DMS53 (cell line): ENCODE measurements around the gene ZNF503.
"Not testable (repeated sequence)": the region's sequence is repeated elsewhere in the genome, so short reads cannot be mapped to it uniquely, and the experiment has no call there.

ENCODE experiments used
- DNase-seq: peaks from one replicate; lab custom pipeline; 2025; lab: John Stamatoyannopoulos, UW

Gene ZNF503

DNA sequence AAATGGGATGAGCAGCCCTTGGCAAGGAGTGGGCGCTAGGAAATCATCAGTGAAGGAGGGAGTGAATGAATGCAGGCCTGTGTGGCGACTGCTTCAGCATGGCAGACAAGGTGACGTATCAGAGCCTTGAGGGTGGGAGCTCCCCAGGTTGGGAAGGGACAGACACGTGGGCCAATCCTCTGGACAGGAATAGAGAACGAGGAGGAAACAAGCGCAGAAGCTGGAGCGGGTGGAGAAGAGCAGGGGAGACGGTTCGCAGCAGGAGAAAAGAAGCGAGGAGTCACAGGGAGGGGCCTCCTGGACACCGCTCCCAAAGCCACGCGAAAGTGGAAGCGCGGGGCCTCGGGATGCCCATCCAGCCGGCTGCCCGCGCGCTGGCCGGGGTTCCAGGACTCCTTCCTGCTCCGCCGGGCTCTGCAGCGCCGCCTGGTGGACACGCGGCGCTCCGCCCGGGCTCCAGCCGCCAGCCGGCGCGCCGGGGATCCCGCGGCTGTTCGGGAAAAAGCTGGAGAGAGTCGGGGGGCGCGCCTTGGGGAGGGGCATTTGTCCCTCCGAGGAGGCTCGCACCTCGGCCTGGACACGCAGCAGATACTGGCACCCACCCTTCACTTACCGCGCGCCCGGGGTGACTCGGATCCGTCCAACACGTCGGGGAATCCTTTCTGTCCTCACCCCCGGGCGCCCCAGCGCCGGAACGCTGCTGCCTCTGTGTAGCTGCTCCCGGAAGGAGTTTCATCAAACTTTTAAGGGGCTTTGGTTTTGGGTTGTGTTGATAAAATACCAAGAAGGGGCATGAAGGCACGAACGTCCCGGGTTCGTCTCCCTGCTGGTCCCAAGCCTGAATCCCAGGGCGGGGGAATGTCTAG, 6.3 kb downstream of the ZNF503 start:
- peak; percentile 85 for DNase-seq

DNA sequence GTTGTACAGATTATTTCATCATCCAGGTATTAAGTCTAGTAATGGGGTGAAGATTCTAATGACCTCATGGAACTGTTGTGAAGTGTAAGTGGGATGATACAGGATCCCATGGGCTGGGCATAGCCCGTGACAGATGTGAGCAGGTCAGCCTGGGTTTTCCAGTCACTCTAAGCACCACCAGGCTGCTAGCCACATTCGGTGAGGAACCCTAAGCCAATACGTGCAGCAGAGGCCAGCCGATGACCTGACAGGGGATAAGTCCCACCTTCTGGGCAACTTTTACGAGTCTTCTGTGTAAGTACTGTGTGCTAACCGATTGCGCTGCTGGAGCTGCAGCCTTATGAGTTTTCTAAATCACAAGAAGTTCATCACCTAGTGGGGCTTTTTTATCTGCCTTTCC, 7.3 kb downstream of the ZNF503 start:
- peak; percentile 32 for DNase-seq

DNA sequence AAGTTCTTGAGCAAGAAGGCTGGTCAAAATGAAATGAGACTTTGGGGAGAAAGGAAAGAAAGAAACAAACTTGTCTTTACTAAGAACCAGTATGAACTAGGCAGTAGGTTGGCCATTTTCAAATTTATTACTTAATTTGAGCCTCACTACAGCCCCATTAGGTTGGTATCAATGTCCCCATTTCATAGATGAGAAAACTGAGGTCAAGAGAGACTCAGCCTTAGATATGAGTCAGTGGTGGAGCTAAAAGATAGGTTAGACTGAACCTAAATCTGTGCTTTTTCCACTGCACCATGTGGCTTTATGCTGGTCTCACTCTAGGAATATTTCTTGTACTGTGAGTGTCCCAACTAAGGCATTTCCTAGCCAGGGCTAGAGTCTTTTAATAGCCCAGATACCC, 8.8 kb downstream of the ZNF503 start:
- DNase-seq, result no peak

GRCh38 chr10:75392271-75392670, 9.3 kb downstream of the ZNF503 start:
- DNase-seq, result no peak

GRCh38 chr10:75390178-75390577, 11.4 kb downstream of the ZNF503 start:
- no peak for DNase-seq

DNA sequence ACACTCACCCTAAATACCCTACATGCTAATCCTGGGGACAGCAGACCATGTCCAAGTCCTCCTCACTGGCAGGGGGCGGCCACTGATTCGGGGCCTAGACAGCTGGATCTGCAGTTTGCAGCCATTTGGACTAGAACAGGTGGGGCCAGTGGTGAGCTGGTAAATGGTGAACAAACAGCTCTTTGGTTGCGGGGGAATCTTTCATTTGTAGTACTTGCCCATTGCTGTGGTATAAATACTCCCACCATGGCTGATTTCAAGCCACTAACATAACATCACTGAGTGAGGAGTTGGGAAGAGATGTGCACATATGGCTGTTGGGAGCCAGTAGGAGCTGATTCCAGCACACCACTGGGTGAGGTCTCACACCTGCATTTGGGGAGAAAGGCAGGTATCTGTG, 13.5 kb downstream of the ZNF503 start:
- DNase-seq, result no peak

DNA sequence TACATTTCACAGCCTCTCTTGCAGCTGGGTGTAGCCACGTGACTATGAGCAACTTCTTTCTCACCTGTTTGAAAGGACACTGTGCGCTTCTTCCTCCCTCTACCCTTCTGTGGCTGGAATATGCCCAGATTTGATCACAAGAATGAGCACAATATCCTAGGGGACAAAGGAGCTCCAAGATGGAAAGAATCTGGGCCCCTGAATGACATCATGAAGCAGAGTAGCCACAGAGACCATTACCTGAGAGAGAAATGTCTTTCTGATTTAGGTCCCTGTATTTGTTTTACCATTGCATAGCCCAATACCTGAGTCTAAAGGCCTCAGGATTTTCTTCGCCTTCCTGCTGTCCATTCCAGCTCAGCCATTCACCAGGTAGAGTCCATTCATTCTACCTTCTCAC, 15.4 kb downstream of the ZNF503 start:
- DNase-seq, result no peak

DNA sequence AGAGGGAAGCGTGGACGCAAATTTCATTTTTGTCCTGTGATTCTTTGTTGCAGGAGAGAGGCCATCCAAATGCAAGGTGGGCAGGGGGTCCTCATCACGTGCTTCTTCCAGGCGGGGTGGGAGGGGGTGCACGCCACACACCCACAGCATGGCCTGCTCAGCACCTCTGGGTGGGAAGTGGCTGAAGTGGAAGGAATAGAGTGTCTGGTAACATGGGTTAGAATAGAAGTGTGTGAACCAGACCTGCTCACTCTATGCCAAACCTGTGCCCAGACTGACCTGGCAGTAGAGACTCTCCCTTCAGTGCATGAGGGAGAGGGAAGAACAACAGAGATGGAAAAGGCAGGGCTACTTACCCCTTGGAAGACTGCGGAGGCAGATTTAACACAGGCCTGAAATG, 21.7 kb downstream of the ZNF503 start:
- no peak for DNase-seq

GRCh38 chr10:75379212-75379724, 22.3 kb downstream of the ZNF503 start:
- DNase-seq, result no peak

DNA sequence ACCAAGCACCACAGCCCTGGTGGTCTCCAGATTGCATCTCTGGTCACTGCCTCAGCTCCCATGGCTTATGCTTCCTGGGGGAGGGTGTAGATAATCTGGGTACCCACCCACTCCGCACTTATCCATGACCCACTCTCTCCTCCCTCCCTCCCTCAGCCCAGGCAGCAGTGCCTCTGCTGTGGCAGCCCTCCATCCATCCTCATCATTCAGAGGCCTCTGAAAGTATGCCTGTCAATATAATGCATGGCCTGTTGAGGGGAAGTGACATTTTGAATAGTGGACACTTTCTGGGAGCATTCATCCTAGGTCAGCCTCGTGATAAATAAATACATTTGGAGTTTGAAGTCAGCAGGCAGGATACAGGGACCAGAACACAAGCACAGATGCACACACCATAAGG, 23.2 kb downstream of the ZNF503 start:
- DNase-seq, result no peak

GRCh38 chr10:75377869-75378268, 23.7 kb downstream of the ZNF503 start:
- DNase-seq, result no peak

DNA sequence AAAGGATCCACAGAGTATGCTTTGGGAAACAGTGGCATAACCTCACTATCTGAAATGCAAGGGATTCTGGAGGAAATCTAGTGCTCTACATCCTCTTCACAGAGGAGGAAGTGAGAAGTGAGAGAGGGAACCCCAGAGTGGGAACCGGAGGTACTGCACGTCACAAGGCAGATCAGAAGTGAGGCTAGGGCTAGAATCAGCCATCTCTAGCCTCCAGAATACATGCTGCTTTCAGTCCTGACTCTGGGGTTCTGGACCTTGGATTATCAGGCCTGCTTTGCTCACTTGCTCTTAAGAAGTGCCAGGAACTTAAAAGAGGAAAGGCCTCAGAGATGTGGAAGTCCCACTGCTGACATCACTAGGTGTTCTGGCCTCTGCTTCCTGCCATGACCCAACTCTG, 25.7 kb downstream of the ZNF503 start:
- no peak for DNase-seq

DNA sequence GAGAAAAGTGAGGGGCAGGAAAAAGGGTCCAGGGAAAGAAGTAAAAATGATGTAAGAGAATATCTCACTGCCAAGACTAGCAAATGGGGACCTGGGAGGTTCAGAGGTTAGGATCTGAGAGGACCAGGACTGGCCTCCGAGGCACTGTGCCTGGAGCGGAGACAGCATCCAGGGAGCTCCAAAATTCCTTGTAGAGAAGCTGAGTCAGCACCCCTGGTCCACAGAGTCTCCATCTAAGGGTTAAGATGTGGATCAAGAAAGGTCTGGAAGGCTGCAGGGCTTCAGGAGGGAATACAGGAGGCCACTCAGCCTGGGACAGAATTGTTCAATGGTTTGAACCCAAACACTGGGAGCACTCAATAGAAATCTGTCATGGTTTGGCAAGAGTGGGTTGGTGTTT, 30.6 kb downstream of the ZNF503 start:
- DNase-seq, result peak; percentile 6

DNA sequence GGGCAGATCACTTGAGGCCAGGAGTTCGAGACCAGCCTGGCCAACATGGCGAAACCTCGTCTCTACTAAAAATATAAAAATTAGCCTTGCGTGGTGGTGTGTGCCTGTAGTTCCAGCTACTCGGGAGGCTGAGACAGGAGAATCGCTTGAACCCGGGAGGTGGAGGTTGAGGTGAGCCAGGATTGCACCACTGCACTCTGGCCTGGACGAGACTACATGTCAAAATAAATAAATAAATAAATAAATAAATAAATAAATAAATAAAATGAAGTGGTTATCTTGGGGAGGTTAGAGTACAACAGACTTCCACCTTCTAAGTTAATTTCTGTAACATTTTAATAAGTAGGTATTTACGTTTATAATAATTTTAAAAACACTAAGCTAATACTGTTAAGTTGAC, 31.7 kb downstream of the ZNF503 start:
- not testable (repeated sequence) for DNase-seq

GRCh38 chr10:75367901-75368300, 33.7 kb downstream of the ZNF503 start:
- no peak for DNase-seq

- DNase-seq, result no peak
Observed at GRCh38 chr10:75367021-75367487, 34.5 kb downstream of the ZNF503 start.

DNA sequence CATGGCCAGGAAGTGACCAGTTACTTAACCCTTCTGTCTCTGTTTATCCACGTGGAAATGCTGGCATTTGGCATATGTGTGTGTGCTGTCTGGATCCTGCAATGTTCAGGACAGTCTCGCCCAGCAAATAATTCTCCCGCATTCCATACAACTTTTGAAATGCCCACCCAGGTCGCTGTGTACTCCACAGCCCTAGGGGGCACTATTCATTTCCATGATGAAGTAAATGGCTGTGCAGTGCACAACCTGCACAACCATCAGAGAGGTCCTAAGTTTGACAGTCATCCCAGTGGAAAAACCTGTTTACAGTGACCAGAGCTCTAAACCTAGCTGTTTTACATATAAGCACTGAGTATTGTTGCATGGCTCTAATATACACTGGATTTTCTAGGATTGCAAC, 38.1 kb downstream of the ZNF503 start:
- no peak for DNase-seq

DNA sequence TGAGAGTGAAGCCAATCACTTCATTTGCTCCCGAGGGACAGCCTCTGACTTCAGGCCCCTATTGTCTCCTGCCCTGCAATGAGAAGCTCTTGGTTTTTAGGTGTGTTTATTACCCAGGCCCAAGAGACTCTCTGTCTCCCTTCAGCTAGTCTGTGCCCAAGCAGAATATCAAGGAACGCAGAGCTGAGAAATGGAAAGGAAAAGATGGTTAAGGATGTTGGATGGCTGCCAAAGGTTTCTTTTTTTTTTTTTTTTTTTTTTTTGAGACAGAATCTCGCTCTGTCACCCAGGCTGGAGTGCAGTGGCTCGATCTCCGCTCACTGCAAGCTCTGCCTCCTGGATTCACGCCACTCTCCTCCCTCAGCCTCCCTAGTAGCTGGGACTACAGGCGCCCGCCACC, 41.7 kb downstream of the ZNF503 start:
- DNase-seq, result not testable (repeated sequence)

GRCh38 chr10:75358835-75359421, 42.6 kb downstream of the ZNF503 start:
- no peak for DNase-seq

GRCh38 chr10:75358132-75358531, 43.4 kb downstream of the ZNF503 start:
- DNase-seq, result no peak

- DNase-seq, result no peak
Observed at GRCh38 chr10:75357500-75357899, 44.1 kb downstream of the ZNF503 start.

GRCh38 chr10:75356484-75356883, 45.1 kb downstream of the ZNF503 start:
- no peak for DNase-seq

DNA sequence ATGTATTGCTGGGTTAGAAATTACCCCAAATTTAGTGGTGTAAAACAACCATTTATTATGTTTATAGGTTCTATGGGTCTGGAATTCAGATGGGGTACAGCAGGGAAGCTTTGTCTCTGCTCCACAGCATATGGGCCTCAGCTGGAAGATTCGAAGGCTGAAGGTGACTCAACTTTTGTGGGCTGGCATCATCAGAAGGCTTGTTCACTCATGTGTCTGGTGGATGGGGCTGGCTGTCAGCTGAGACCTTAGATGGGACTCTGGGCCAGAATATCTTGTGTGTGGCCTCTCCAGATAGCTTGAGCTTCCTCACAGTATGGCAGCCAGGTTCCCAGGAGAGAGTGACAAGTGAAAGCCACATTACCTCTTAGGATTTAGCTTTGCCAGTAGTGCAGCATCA, 45.9 kb downstream of the ZNF503 start:
- DNase-seq, result no peak
